ENCODE measurements around the gene ACR.

ACR gene

DNA sequence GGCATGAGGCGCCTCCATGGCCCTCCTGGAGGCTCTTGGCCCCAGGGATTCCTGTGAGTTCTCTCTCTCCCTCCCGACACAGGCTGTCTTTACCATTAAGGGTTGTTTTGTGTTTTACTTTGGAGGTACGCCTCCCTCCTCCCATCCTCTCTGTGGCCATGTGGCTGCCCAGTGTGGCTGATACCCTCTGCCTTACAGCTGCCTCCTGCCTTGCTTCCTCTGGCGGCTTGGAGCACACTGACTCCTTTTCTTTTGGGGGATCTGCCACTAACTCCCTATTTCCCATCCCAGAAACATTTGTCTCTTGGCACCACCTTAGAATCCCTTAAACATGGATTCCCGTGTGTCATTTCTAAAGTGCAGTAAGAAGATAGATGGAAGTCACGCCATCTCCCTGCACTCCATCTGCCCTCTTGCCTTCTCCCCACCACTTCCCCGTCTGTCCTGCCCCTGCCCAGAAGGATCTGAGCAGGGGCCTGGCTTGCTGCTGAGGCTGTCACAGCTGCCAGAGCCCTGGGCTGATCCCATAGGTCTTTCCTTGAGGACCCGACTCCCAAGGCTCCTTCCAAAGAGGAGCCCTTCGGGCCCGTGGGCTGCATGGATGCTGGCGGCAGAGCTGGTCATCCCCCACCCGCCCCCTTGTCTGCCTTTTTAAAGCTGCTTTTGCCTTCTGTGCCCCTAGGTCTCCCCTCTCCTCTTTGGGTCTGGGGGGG lies 15.1 kb upstream of the ACR start:
- Histone ChIP-seq H2AK5ac (ENCODE audit: low read length, severe bottlenecking) (no peak overlapping the region), H3K36me3 (ENCODE audit: control insufficient read depth in 1 of 2, insufficient read depth in 2 of 2, low read depth in 1 of 2, low read length in 2 of 2) (peaks cover 0 to 16% of the 10 kb centered on the region in 2 experiments), H3K4me2 (ENCODE audit: low read length, poor library complexity, severe bottlenecking) (no peak overlapping the region), H2BK120ac (ENCODE audit: low read depth, low read length) (no peak overlapping the region), H3K4me1 (ENCODE audit: control insufficient read depth, insufficient read depth, low read depth, low read length) (peaks cover 4% of the 10 kb centered on the region), H3K4ac (ENCODE audit: low read depth in 1 of 2, low read length in 2 of 2) (no peak overlapping the region), H3K4me3 (ENCODE audit: insufficient read depth in 1 of 2, low read depth in 1 of 2, low read length in 2 of 2) (no peak overlapping the region), H3K23ac (ENCODE audit: low read length in 2 of 2) (no peak overlapping the region), H4K91ac (ENCODE audit: low read length) (no peak overlapping the region), H3K27ac (ENCODE audit: low read length, poor library complexity, severe bottlenecking) (no peak overlapping the region), H2AFZ (ENCODE audit: low read depth, low read length) (no peak overlapping the region), H3K9me3 (ENCODE audit: control insufficient read depth, low read length) (no peaks in the 10 kb centered on the region), H3K79me1 (replicated peaks; ENCODE audit: low read length, poor library complexity, severe bottlenecking) (no peaks in the 10 kb centered on the region), H2BK5ac (ENCODE audit: low read depth, low read length, poor library complexity, severe bottlenecking) (no peak overlapping the region), H3K14ac (ENCODE audit: low read length in 2 of 2) (no peak overlapping the region), H2BK12ac (ENCODE audit: low read length in 2 of 2) (no peak overlapping the region), H3K9ac (ENCODE audit: low read length) (no peak overlapping the region), H3K27me3 (ENCODE audit: control insufficient read depth in 1 of 2, insufficient read depth in 1 of 2, low read length in 2 of 2) (peaks cover 32 to 37% of the 10 kb centered on the region in 2 experiments), H3K18ac (ENCODE audit: low read depth in 1 of 2, low read length in 2 of 2) (no peak overlapping the region), H4K8ac (ENCODE audit: low read length) (no peak overlapping the region), H2BK15ac (ENCODE audit: low read depth, poor library complexity, severe bottlenecking) (no peak overlapping the region)
- DNase-seq, result no peak
- 90% methylated on average over 9 of the region's 12 CpGs for WGBS

DNA sequence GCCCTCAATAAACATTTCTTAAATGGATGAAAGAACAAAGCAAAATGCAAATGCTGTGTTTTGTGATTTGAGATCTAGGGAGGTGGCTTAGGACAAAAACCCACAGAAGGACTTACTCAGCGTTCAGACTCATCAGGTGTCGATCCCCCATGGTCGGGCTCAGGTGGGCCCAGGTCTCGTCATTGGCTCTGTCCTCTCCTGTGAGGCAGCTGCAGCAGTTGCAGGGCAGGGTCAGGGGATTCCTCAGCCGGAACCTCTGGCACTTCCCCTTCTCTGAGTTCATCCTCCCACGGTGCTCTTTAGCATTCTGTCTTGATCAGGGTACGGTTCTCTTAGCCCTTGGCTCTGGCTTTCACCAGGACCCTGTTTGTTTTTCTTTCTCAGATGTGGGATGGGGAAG lies 14.0 kb upstream of the ACR start:
- H3K36me3 ChIP-seq (ENCODE audit: control insufficient read depth in 1 of 2, insufficient read depth in 2 of 2, low read depth in 1 of 2, low read length in 2 of 2), result peaks cover 0 to 16% of the 10 kb centered on the region in 2 experiments
- 81% methylated on average over 7 of the region's 7 CpGs for WGBS
- H3K9ac ChIP-seq (ENCODE audit: low read length), result no peak overlapping the region
- no peak overlapping the region for H3K4ac ChIP-seq (ENCODE audit: low read depth in 1 of 2, low read length in 2 of 2)
- H3K27ac ChIP-seq (ENCODE audit: low read length, poor library complexity, severe bottlenecking), result no peak overlapping the region
- H3K9me3 ChIP-seq (ENCODE audit: control insufficient read depth, low read length), result no peaks in the 10 kb centered on the region
- no peak overlapping the region for H3K18ac ChIP-seq (ENCODE audit: low read depth in 1 of 2, low read length in 2 of 2)
- no peak overlapping the region for H2AK5ac ChIP-seq (ENCODE audit: low read length, severe bottlenecking)
- no peak overlapping the region for H3K14ac ChIP-seq (ENCODE audit: low read length in 2 of 2)
- H3K4me1 ChIP-seq (ENCODE audit: control insufficient read depth, insufficient read depth, low read depth, low read length), result peaks cover 4% of the 10 kb centered on the region
- no peak overlapping the region for H4K8ac ChIP-seq (ENCODE audit: low read length)
- no peak overlapping the region for H4K91ac ChIP-seq (ENCODE audit: low read length)
- H3K79me1 ChIP-seq (replicated peaks; ENCODE audit: low read length, poor library complexity, severe bottlenecking), result no peaks in the 10 kb centered on the region
- peaks cover 27 to 29% of the 10 kb centered on the region in 2 experiments for H3K27me3 ChIP-seq (ENCODE audit: control insufficient read depth in 1 of 2, insufficient read depth in 1 of 2, low read length in 2 of 2)
- no peak for DNase-seq
- H2BK120ac ChIP-seq (ENCODE audit: low read depth, low read length), result no peak overlapping the region
- H3K4me2 ChIP-seq (ENCODE audit: low read length, poor library complexity, severe bottlenecking), result no peak overlapping the region
- no peak overlapping the region for H3K23ac ChIP-seq (ENCODE audit: low read length in 2 of 2)
- no peak overlapping the region for H2BK15ac ChIP-seq (ENCODE audit: low read depth, poor library complexity, severe bottlenecking)
- H2BK12ac ChIP-seq (ENCODE audit: low read length in 2 of 2), result no peak overlapping the region
- H2AFZ ChIP-seq (ENCODE audit: low read depth, low read length), result no peak overlapping the region
- no peak overlapping the region for H3K4me3 ChIP-seq (ENCODE audit: insufficient read depth in 1 of 2, low read depth in 1 of 2, low read length in 2 of 2)
- no peak overlapping the region for H2BK5ac ChIP-seq (ENCODE audit: low read depth, low read length, poor library complexity, severe bottlenecking)

DNA sequence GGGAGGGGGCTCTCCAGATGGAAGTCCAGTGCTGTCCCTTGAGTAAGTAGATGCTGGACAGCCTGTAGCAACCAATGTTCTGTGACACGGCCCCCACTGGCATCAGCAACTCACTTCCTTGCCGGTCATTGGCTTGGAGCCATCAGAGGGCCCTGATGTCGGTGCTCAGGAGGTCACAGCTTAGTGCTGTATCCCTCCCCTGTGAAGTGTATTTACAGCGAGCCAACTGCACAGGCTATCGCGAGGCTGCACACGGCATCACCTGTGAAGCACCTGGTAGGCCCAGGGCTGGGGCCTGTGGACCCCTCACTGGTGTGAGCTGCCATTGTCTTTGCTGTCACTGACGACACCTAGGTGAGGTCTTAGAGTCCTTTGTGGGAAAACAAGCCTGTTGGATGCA lies 13.4 kb upstream of the ACR start:
- no peak for DNase-seq
- Histone ChIP-seq H4K91ac (ENCODE audit: low read length) (no peak overlapping the region), H2BK120ac (ENCODE audit: low read depth, low read length) (no peak overlapping the region), H3K36me3 (ENCODE audit: control insufficient read depth in 1 of 2, insufficient read depth in 2 of 2, low read depth in 1 of 2, low read length in 2 of 2) (peaks cover 0 to 16% of the 10 kb centered on the region in 2 experiments), H3K4me2 (ENCODE audit: low read length, poor library complexity, severe bottlenecking) (no peak overlapping the region), H2BK15ac (ENCODE audit: low read depth, poor library complexity, severe bottlenecking) (no peak overlapping the region), H2AFZ (ENCODE audit: low read depth, low read length) (no peak overlapping the region), H4K8ac (ENCODE audit: low read length) (no peak overlapping the region), H3K9ac (ENCODE audit: low read length) (no peak overlapping the region), H3K4ac (ENCODE audit: low read depth in 1 of 2, low read length in 2 of 2) (no peak overlapping the region), H3K9me3 (ENCODE audit: control insufficient read depth, low read length) (no peaks in the 10 kb centered on the region), H2BK12ac (ENCODE audit: low read length in 2 of 2) (no peak overlapping the region), H3K27me3 (ENCODE audit: control insufficient read depth in 1 of 2, insufficient read depth in 1 of 2, low read length in 2 of 2) (peaks cover 22 to 26% of the 10 kb centered on the region in 2 experiments), H3K23ac (ENCODE audit: low read length in 2 of 2) (no peak overlapping the region), H3K27ac (ENCODE audit: low read length, poor library complexity, severe bottlenecking) (no peak overlapping the region), H3K4me3 (ENCODE audit: insufficient read depth in 1 of 2, low read depth in 1 of 2, low read length in 2 of 2) (no peak overlapping the region), H2BK5ac (ENCODE audit: low read depth, low read length, poor library complexity, severe bottlenecking) (no peak overlapping the region), H3K79me1 (replicated peaks; ENCODE audit: low read length, poor library complexity, severe bottlenecking) (no peaks in the 10 kb centered on the region), H3K14ac (ENCODE audit: low read length in 2 of 2) (no peak overlapping the region), H3K4me1 (ENCODE audit: control insufficient read depth, insufficient read depth, low read depth, low read length) (peaks cover 4% of the 10 kb centered on the region), H2AK5ac (ENCODE audit: low read length, severe bottlenecking) (no peak overlapping the region), H3K18ac (ENCODE audit: low read depth in 1 of 2, low read length in 2 of 2) (no peak overlapping the region)
- WGBS, result 95% methylated on average over 8 of the region's 8 CpGs

DNA sequence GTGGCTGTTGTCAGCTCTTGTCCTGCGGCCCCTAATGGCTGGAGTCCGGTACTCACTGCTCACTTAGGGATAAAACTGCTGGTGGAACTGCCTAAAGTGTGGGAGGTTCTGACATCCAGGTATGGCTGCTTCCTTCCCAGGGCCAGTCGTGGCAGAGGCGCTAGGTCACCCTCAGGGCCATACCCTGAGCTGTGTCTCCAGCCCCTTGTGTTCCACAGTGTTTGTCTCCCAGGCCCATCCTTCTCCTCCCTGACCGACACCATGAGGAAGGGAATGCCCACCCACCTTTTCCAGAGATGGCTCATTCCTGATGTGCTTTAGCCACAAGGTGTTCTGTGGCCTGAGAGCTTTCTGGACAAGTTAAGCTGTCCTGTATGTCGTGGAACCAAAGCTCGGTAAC lies 12.4 kb upstream of the ACR start:
- Histone ChIP-seq H2AK5ac (ENCODE audit: low read length, severe bottlenecking) (no peak overlapping the region), H3K14ac (ENCODE audit: low read length in 2 of 2) (no peak overlapping the region), H3K4me2 (ENCODE audit: low read length, poor library complexity, severe bottlenecking) (no peak overlapping the region), H3K9ac (ENCODE audit: low read length) (no peak overlapping the region), H3K4ac (ENCODE audit: low read depth in 1 of 2, low read length in 2 of 2) (no peak overlapping the region), H2BK15ac (ENCODE audit: low read depth, poor library complexity, severe bottlenecking) (no peak overlapping the region), H3K79me1 (replicated peaks; ENCODE audit: low read length, poor library complexity, severe bottlenecking) (no peaks in the 10 kb centered on the region), H3K4me3 (ENCODE audit: insufficient read depth in 1 of 2, low read depth in 1 of 2, low read length in 2 of 2) (no peak overlapping the region), H3K9me3 (ENCODE audit: control insufficient read depth, low read length) (no peaks in the 10 kb centered on the region), H2AFZ (ENCODE audit: low read depth, low read length) (no peak overlapping the region), H4K8ac (ENCODE audit: low read length) (no peak overlapping the region), H3K4me1 (ENCODE audit: control insufficient read depth, insufficient read depth, low read depth, low read length) (peaks cover 6% of the 10 kb centered on the region), H4K91ac (ENCODE audit: low read length) (no peak overlapping the region), H3K23ac (ENCODE audit: low read length in 2 of 2) (no peak overlapping the region), H3K36me3 (ENCODE audit: control insufficient read depth in 1 of 2, insufficient read depth in 2 of 2, low read depth in 1 of 2, low read length in 2 of 2) (peaks cover 0 to 20% of the 10 kb centered on the region in 2 experiments), H2BK120ac (ENCODE audit: low read depth, low read length) (no peak overlapping the region), H2BK12ac (ENCODE audit: low read length in 2 of 2) (no peak overlapping the region), H2BK5ac (ENCODE audit: low read depth, low read length, poor library complexity, severe bottlenecking) (no peak overlapping the region), H3K18ac (ENCODE audit: low read depth in 1 of 2, low read length in 2 of 2) (no peak overlapping the region), H3K27ac (ENCODE audit: low read length, poor library complexity, severe bottlenecking) (no peak overlapping the region), H3K27me3 (ENCODE audit: control insufficient read depth in 1 of 2, insufficient read depth in 1 of 2, low read length in 2 of 2) (peaks cover 25 to 32% of the 10 kb centered on the region in 2 experiments)
- no peak for DNase-seq
- 94% methylated on average over 7 of the region's 7 CpGs for WGBS

Measured in mesenchymal stem cell (in vitro differentiated cells and primary cell).